ENCODE results near the gene KRTAP22-1.

The KRTAP22-1 gene

DNA sequence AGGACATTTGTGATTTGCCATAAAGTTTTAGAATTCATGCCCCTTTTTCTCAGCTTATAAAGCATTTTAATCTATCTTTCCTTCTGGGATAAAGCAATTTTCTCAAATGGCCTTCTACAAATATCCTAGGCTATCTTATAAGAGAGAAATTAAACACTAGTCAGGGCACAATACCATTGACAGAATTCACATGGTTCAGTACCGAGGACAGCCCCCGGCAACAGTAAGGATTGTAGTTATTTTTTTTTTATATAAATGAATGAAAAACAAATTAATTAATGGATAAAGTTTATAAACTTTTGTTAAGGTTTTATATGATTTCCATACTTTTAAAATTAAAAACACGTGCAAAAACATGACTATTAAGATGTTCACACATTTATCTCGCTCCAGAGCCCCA lies 27.2 kb downstream of the KRTAP22-1 start:
- DNase-seq: no peak

DNA sequence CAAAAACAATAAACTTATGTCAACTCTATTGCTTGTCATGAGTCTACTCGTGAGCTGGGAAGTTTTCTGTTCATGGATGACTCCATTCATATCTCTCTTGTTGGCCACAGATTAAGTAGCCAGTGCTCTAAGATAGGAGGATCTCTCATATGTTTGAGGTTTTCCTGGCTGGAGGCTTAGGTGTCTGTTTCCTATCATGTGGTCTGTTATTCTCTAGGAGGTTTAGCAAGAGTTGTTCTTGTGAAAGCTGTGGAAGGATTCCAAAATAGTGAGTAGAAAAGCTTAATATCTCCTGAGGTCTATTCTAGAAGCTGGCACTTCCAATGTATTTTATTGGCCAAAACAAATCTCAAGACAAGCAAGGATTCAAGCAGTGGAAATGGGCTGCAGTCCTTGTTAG lies 28.3 kb downstream of the KRTAP22-1 start:
- DNase-seq: no peak

DNA sequence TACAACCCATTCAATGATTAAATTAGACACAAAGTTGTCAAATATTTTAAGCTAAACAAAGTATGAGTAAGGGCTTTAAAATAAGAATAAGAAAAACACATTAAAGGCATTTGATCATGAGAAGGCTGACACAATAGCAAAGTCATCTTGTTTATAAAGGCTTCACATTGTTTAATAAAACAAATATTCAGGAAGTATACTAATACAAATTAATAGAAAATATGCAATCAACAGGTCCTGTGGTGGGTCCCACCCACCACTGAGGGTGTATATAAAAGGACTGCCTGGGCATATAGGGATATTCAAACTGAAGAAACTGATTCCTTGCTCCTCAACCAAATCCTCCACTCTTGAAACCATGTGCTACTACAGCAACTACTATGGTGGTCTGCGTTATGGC lies 34.0 kb downstream of the KRTAP22-1 start, which contains the start of gene KRTAP20-2:
TSS of gene KRTAP20-2 (plus strand) at position 301 of the 400 bp plus-strand sequence. CDS start at position 359, 58 bp downstream.
- no peak for DNase-seq

DNA sequence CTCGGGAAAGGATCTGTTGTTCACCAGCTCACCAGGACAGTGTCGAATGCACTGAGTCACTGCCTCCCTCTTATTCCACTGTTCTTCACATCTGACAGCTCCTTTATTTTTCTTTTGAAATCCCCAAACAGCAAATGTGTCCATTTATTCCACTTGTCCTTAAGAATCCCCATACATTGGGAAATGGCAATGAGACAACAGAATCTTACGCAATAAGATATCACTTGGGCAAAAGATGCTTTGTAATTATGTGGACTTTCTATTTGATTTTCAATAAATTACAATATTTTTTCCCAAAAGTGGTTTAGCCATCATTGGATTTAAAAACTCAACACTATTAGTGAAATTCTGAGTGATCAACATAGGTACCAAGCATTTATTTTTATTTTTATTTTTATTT lies 37.8 kb downstream of the KRTAP22-1 start:
- DNase-seq: no peak

DNA sequence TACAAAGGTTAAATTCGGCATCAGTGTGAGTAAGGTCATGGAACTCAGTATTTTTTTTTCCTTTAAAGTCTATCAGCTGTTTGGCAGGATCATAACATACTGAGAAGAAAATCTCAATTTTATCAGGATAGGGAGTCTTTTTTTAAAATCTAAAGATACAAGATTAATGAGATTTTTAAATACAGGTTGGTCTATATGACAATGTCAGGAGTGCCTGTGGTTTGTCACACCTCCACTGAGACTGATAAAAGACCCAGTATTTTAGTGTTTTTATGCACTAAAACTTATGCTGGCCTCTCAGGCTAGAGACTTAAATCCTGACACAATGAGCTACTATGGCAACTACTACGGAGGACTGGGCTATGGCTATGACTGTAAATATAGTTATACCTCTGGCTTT lies 41.7 kb downstream of the KRTAP22-1 start, which contains the start of gene KRTAP20-3:
TSS of gene KRTAP20-3 (plus strand) at position 301 of the 400 bp plus-strand sequence.
- no peak for DNase-seq

DNA sequence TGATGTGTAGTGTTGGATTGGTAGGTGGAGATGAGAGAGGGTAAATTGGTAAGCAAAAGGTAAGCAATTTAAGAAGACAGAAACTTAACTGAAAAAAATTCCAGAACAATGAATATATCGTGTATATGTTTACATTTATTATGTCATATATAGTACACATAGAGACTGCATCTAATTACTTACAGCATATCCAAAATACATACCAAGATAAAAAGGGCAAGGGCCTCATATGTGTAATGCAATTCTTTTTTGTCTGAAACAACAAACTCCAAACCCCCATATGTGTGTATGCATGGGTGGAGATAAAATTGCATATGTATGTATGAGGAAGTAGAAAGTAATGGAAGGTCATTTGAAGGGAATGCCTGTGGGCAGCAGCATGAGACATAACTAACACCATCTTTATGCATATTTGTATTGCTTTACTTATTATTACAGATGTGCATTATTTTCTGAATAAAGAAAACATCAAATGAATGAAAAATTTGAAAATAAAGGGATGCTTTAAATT lies 46.1 kb downstream of the KRTAP22-1 start:
- DNase-seq: no peak

Measured in activated CD8-positive, alpha-beta memory T cell treated with anti-CD3 and anti-CD28 coated beads, Interleukin-2, amount 50 U/mL, for 48 hours (primary cell).